ENCODE measurements around the gene ARVCF. TPM values are rescaled to one million over a fixed set of nuclear protein-coding genes. Genes with fewer than 3 reads are reported as not detected.

The ARVCF gene
- total RNA-seq, 1 donor from 2014 or later = 26.8 TPM

GRCh38 chr22:19982991-19983578 lies 33.5 kb downstream of the ARVCF start:
- peak; percentile 70 for DNase-seq
- intact Hi-C loops (cut with micrococcal nuclease) = no loop called here
- peak; percentile 50 for ATAC-seq

- ATAC-seq (no peak), DNase-seq (peak; percentile 18)
- intact Hi-C loops (cut with micrococcal nuclease) = no loop called here
These were observed 34.4 kb downstream of the ARVCF start for GRCh38 chr22:19981961-19982920.

GRCh38 chr22:19981171-19981960 lies 35.3 kb downstream of the ARVCF start:
- peak; percentile 26 for DNase-seq
- no peak for ATAC-seq
- intact Hi-C loops (cut with micrococcal nuclease) = no loop called here

GRCh38 chr22:19980766-19981165 lies 35.9 kb downstream of the ARVCF start:
- DNase-seq (peak; percentile 27), ATAC-seq (no peak)
- intact Hi-C loops (cut with micrococcal nuclease) = no loop called here

- ATAC-seq (no peak), DNase-seq (peak; percentile 20)
- intact Hi-C loops (cut with micrococcal nuclease) = no loop called here
These were observed 36.7 kb downstream of the ARVCF start for GRCh38 chr22:19979712-19980493.

- no peak for DNase-seq
- ATAC-seq = no peak
- intact Hi-C loops (cut with micrococcal nuclease) = no loop called here
These were observed 37.9 kb downstream of the ARVCF start for GRCh38 chr22:19978748-19979147.

GRCh38 chr22:19977296-19978243 lies 39.1 kb downstream of the ARVCF start:
- DNase-seq (no peak), ATAC-seq (no peak)
- intact Hi-C loops (cut with micrococcal nuclease) = no loop called here

- intact Hi-C loops (cut with micrococcal nuclease) = no loop called here
- no peak for ATAC-seq
- no peak for DNase-seq
These were observed 40.0 kb downstream of the ARVCF start for GRCh38 chr22:19976671-19977070.

GRCh38 chr22:19975707-19976035 lies 41.0 kb downstream of the ARVCF start:
- DNase-seq (no peak), ATAC-seq (no peak)
- intact Hi-C loops (cut with micrococcal nuclease) = no loop called here

GRCh38 chr22:19974935-19975706 lies 41.5 kb downstream of the ARVCF start:
- no peak for ATAC-seq
- intact Hi-C loops (cut with micrococcal nuclease) = loop anchor here (5.0 kb wide), 1 partner anchor 37 kb away; no protein-coding TSS in a partner anchor
- DNase-seq = no peak

- intact Hi-C loops (cut with micrococcal nuclease) = loop anchor here (5.0 kb wide), 1 partner anchor 38 kb away; no protein-coding TSS in a partner anchor
- DNase-seq = no peak
- ATAC-seq = peak; percentile 4
These were observed 42.3 kb downstream of the ARVCF start for GRCh38 chr22:19974268-19974861.

- no peak for ATAC-seq
- intact Hi-C loops (cut with micrococcal nuclease) = loop anchor here (5.0 kb wide), 1 partner anchor 39 kb away; no protein-coding TSS in a partner anchor
These were observed 42.9 kb downstream of the ARVCF start for GRCh38 chr22:19973551-19974267.

GRCh38 chr22:19972652-19973550 lies 43.7 kb downstream of the ARVCF start:
- ATAC-seq (no peak), DNase-seq (no peak)
- intact Hi-C loops (cut with micrococcal nuclease) = loop anchor here (5.0 kb wide), 1 partner anchor 39 kb away; no protein-coding TSS in a partner anchor

More at GRCh38 chr22:19973551-19974267, 42.9 kb downstream of the ARVCF start:
- DNase-seq = no peak

- intact Hi-C loops (cut with micrococcal nuclease) = loop anchor here (5.0 kb wide), 1 partner anchor 40 kb away; no protein-coding TSS in a partner anchor
- ATAC-seq = no peak
- DNase-seq = no peak
These were observed 44.4 kb downstream of the ARVCF start for GRCh38 chr22:19972251-19972650.
